Immature natural killer cell (primary cell): Measurements from ENCODE around the gene GIT2. TPM values are rescaled to one million over a fixed set of nuclear protein-coding genes. Genes with fewer than 3 reads are reported as not detected.
"Not testable (repeated sequence)": the region's sequence is repeated elsewhere in the genome, so short reads cannot be mapped to it uniquely, and the experiment has no call there.

Experiments
- DNase-seq, 3 donors: peaks; one replicate each; pipeline ENCODE4 v3.0.0; 2022; ENCODE audit warnings: mixed read lengths in 1 of 3
- H3K27ac Mint-ChIP-seq, 6 donors: one replicate each; pipeline ENCODE4 v1.8.0; 2020; ENCODE audit warnings: mixed read lengths in 6 of 6, mild to moderate bottlenecking in 5 of 6, inconsistent platforms in 4 of 6, moderate library complexity in 3 of 6
- H3K27me3 Mint-ChIP-seq, 3 donors: one replicate each; pipeline ENCODE4 v1.8.0; 2020 to 2021; ENCODE audit warnings: low read depth in 3 of 3, mild to moderate bottlenecking in 3 of 3, mixed read lengths in 3 of 3, moderate library complexity in 3 of 3, inconsistent platforms in 1 of 3
- H3K36me3 Mint-ChIP-seq, 3 donors: one replicate each; pipeline ENCODE4 v1.8.0; 2020; ENCODE audit warnings: mixed read lengths in 3 of 3, inconsistent platforms in 2 of 3, mild to moderate bottlenecking in 2 of 3
- H3K4me1 Mint-ChIP-seq, 2 donors: one replicate each; pipeline ENCODE4 v1.8.0; 2020; ENCODE audit warnings: inconsistent platforms in 2 of 2, mild to moderate bottlenecking in 2 of 2, mixed read lengths in 2 of 2, moderate library complexity in 1 of 2
- H3K4me3 Mint-ChIP-seq, 5 donors: one replicate each; pipeline ENCODE4 v1.8.0; 2020; ENCODE audit warnings: mild to moderate bottlenecking in 5 of 5, mixed read lengths in 5 of 5, inconsistent platforms in 3 of 5, moderate library complexity in 3 of 5
- H3K9me3 Mint-ChIP-seq, 6 donors: one replicate each; pipeline ENCODE4 v1.8.0; 2020; ENCODE audit warnings: mild to moderate bottlenecking in 6 of 6, mixed read lengths in 6 of 6, inconsistent platforms in 4 of 6, moderate library complexity in 3 of 6
- polyA plus RNA-seq, 3 donors: library from polyadenylated mRNA; unstranded; fragments of 300-500 nt; fragmentation: Illumina TruSeq; gene quantifications; one replicate each; pipeline ENCODE4 v1.2.3, GENCODE V29; 2021

The GIT2 gene
- polyA plus RNA-seq, 3 donors from 2014 or later: 54.6 to 100.0 (median 68.7) TPM

DNA sequence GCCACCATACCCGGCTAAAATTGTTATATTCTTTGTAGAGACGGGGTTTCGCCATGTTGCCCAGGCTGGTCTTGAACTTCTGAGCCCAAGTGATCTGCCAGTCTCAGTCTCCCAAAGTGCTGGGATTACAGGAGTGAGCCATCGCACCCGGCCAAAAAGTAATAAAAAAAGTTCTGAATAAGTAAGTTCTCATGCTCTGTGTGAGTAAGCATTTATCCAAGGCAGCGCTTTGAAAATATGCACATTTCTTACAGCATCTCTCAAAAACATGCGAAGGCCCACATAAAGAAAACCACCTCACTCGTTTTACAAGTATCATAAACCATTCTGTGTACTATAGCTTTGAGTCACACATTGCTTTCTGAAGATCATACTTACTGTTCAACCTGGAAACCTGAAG lies 8.6 kb downstream of the GIT2 start:
- Mint-ChIP-seq H3K27me3 (peaks cover 0 to 2% (median 0%) of the 10 kb centered on the region in 3 donors), H3K36me3 (peaks cover 13 to 42% (median 26%) of the 10 kb centered on the region in 3 donors), H3K4me1 (peaks cover 16 to 29% of the 10 kb centered on the region in 2 donors), H3K27ac (no peak overlapping the region), H3K4me3 (no peak overlapping the region), H3K9me3 (no peaks in the 10 kb centered on the region)
- DNase-seq: no peak

- H3K27me3 Mint-ChIP-seq, DNase-seq, H3K9me3 Mint-ChIP-seq, H3K4me3 Mint-ChIP-seq: not testable (repeated sequence)
- peaks cover 21 to 48% (median 29%) of the 10 kb centered on the region in 3 donors for H3K36me3 Mint-ChIP-seq
- H3K4me1 Mint-ChIP-seq: peaks cover 6 to 19% of the 10 kb centered on the region in 2 donors
- H3K27ac Mint-ChIP-seq: peak overlapping the region in 1 of 6 donors; percentile 58
These were observed 9.9 kb downstream of the GIT2 start for GRCh38 chr12:109986236-109986635.

DNA sequence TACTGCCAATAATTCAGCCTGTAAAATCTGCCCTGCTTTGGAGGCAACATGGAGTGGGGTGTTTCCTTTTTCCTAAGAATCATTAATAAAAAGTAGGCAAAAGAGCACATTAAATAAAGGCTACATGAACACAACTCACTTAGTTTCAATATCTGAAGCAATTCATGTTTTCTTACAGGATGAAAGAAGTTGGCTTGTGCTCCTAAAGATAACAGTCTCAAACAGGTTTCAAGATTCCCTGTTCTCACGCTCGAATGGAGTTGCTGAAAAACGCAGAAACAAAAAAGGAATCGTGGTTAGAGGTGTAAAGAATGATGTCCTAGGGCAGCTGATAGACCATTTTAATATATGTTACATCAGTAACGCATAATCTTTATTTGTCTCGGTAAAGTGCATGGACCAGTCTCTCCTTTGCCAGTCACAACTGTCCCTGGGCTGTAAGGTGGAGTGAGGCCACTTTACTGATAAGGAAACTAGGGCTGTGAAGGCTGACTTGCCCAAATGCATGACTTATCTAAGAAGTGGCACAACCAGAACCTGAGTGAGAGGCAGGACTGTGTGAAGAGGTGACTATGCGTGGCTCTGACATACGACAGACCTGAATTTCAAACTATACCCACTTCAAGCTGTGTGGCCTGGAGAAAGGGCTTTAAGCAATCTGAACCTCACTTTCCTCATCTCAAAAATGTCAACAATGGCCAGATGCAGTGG lies 12.6 kb downstream of the GIT2 start:
- peaks cover 0 to 1% (median 0%) of the 10 kb centered on the region in 6 donors for H3K9me3 Mint-ChIP-seq

GRCh38 chr12:109982210-109982609 lies 14.0 kb downstream of the GIT2 start:
- peaks cover 29 to 54% (median 35%) of the 10 kb centered on the region in 3 donors for H3K36me3 Mint-ChIP-seq
- H3K4me3 Mint-ChIP-seq: no peak overlapping the region
- peaks cover 0 to 3% (median 0%) of the 10 kb centered on the region in 6 donors for H3K9me3 Mint-ChIP-seq
- no peak for DNase-seq
- H3K27ac Mint-ChIP-seq: peak overlapping the region in 3 of 6 donors; percentile 4 to 49 (median 39)
- H3K27me3 Mint-ChIP-seq: peaks cover 0 to 3% (median 2%) of the 10 kb centered on the region in 3 donors
- H3K4me1 Mint-ChIP-seq: peaks cover 0 to 5% of the 10 kb centered on the region in 2 donors

More for the DNA sequence above, 12.6 kb downstream of the GIT2 start:
- Mint-ChIP-seq H3K36me3 (peaks cover 25 to 51% (median 32%) of the 10 kb centered on the region in 3 donors), H3K27me3 (peaks cover 0 to 2% (median 2%) of the 10 kb centered on the region in 3 donors), H3K27ac (no peak overlapping the region), H3K4me3 (no peak overlapping the region), H3K4me1 (peaks cover 0 to 5% of the 10 kb centered on the region in 2 donors)
- no peak for DNase-seq

GRCh38 chr12:109981311-109981710 lies 14.9 kb downstream of the GIT2 start:
- Mint-ChIP-seq H3K9me3 (peaks cover 0 to 3% (median 0%) of the 10 kb centered on the region in 6 donors), H3K4me3 (no peak overlapping the region), H3K36me3 (peaks cover 29 to 57% (median 35%) of the 10 kb centered on the region in 3 donors), H3K4me1 (peaks cover 0 to 5% of the 10 kb centered on the region in 2 donors), H3K27ac (no peak overlapping the region), H3K27me3 (peaks cover 0 to 3% (median 2%) of the 10 kb centered on the region in 3 donors)
- no peak for DNase-seq

DNA sequence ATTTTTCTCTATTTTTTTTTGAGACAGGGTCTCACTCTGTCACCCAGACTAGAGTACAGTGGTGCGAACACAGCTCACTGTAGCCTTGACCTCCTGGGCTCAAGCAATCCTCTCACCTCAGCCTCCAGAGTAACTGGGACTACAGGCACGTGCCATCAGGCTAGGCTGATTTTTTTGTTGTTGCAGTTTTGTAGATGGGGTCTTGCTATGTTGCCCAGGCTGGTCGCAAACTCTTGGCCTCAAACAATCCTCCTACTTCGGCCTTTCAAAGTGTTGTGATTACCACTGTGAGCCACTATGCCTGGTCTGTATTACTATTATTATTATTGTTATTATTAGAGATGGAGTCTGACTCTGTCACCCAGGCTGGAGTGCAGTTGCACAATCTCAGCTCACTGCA lies 23.3 kb downstream of the GIT2 start:
- Mint-ChIP-seq H3K27ac (no peak overlapping the region), H3K36me3 (peaks cover 16 to 36% (median 27%) of the 10 kb centered on the region in 3 donors), H3K27me3 (no peaks in the 10 kb centered on the region), H3K4me3 (no peak overlapping the region), H3K9me3 (no peaks in the 10 kb centered on the region), H3K4me1 (peaks cover 0 to 4% of the 10 kb centered on the region in 2 donors)
- no peak for DNase-seq

- Mint-ChIP-seq H3K4me1 (peaks cover 6 to 17% of the 10 kb centered on the region in 2 donors), H3K9me3 (no peaks in the 10 kb centered on the region), H3K27ac (no peak overlapping the region), H3K36me3 (peaks cover 18 to 33% (median 22%) of the 10 kb centered on the region in 3 donors), H3K27me3 (no peaks in the 10 kb centered on the region), H3K4me3 (no peak overlapping the region)
- no peak for DNase-seq
These were observed 27.4 kb downstream of the GIT2 start for GRCh38 chr12:109968801-109969200.

DNA sequence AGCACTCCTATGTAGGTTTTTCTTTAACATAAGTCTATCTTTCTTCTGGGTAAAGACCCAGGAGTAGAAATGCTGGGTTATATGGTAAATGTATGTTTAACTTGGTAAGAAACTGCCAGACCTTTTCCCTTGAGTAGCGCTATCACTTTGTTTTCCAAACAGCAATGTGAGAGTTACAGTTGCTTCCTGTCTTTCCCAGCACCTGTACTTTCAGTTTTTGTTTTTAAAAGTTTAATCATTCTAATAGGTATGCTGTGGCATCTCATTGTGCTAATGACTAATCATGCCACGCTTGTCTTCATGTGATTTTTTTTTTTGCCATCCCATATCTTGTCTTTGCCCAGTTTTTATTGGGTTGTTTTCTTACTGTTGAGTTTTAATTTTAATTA lies 28.1 kb downstream of the GIT2 start:
- Mint-ChIP-seq H3K4me3 (no peak overlapping the region), H3K27me3 (no peaks in the 10 kb centered on the region)

DNA sequence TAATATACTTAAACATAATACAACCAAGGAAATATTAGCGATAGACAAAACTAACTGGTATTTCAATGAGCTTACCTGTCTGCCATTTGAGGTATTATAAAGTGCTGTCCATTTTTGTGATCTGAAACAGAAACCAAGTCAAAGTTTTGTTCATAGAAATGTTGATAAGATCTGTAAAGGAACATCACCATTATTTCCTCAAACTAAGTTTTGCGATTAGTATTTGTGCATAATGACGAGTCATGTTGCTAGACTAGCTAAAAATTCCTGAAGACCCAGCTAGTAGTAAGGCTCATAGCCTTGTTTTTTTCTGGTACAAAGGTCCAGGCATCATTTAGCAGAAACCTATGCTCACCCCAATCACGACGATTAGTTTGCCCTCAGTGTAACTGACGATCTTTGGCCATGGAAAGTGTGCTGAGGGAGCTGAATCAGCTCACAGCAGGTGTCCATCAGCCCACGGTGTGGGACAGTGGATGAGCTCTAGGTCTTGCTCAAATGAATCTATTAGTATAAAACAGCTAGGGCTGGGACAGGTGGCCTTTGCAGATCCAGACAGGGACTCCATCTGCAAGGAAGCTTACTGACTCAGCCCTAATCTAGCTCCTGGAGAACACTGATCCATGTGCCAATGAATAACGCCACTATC lies 28.7 kb downstream of the GIT2 start:
- Mint-ChIP-seq H3K4me1 (peaks cover 9 to 17% of the 10 kb centered on the region in 2 donors), H3K27ac (peak overlapping the region in 4 of 6 donors; percentile 52 to 79 (median 60)), H3K9me3 (no peaks in the 10 kb centered on the region), H3K27me3 (no peaks in the 10 kb centered on the region), H3K4me3 (no peak overlapping the region), H3K36me3 (peaks cover 16 to 33% (median 18%) of the 10 kb centered on the region in 3 donors)
- DNase-seq: no peak

More for the DNA sequence above, 28.1 kb downstream of the GIT2 start:
- Mint-ChIP-seq H3K9me3 (no peaks in the 10 kb centered on the region), H3K36me3 (peaks cover 16 to 32% (median 18%) of the 10 kb centered on the region in 3 donors), H3K27ac (peak overlapping the region in 3 of 6 donors; percentile 32 to 65 (median 46)), H3K4me1 (peaks cover 9 to 17% of the 10 kb centered on the region in 2 donors)
- no peak for DNase-seq

GRCh38 chr12:109966546-109966945 lies 29.6 kb downstream of the GIT2 start:
- Mint-ChIP-seq H3K9me3 (no peaks in the 10 kb centered on the region), H3K4me1 (peaks cover 9 to 17% of the 10 kb centered on the region in 2 donors), H3K36me3 (peaks cover 13 to 36% (median 19%) of the 10 kb centered on the region in 3 donors), H3K27ac (peak overlapping the region in 3 of 6 donors; percentile 12 to 77 (median 30)), H3K4me3 (no peak overlapping the region), H3K27me3 (no peaks in the 10 kb centered on the region)
- DNase-seq: no peak

DNA sequence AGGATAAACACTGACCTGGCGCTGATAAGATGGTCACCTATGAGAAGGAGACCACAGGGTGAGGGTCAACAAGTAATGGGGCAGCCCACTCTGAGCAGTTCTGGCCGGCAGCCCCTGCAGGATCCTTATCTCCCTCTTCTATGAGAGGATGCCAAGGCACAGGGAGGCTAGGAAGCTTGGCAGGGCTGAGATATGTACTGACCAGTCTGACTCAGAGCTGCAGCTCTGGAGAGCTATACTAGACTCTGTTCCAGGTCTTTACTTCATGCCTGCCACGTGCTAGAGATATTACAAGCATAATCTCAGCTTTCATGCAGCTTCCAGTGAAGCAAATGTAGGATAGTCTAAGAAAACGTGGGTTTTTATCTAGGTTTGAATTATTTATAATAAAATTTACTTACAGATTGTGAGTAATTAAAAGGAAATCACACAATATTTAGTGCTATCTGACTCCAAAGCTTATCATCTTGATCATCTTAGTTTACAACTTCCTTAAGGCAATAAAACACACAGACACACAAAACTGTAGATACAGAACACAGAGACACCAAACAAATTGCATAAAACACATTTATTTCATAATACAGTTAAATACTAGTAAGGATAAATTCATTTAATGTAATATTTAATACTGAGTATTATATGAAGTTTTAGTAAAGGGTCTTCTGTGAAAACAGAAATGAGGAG lies 32.3 kb downstream of the GIT2 start:
- Mint-ChIP-seq H3K27me3 (no peaks in the 10 kb centered on the region), H3K9me3 (no peaks in the 10 kb centered on the region), H3K27ac (peak overlapping the region in 2 of 6 donors; percentile 37 to 63), H3K36me3 (peaks cover 17 to 47% (median 31%) of the 10 kb centered on the region in 3 donors), H3K4me3 (no peak overlapping the region), H3K4me1 (peaks cover 9 to 17% of the 10 kb centered on the region in 2 donors)
- DNase-seq: no peak

DNA sequence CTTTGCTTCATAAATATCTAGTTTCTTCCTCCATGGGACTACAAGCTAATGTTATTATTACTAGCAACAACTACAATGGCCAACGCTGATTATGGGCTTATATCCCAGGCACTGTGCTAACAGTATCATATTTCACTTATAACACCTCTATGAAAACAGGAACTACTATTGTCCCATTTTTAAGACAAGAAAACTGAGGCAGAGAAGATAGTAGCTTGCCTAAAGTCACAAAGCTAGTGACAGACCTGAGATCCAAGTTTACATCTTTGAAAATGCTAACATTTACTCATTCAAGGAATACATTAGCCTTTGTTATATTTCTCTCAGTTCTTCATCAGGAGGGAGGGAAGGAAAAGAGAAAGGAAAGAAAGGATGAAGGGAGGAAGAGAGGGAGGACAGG lies 32.8 kb downstream of the GIT2 start:
- no peak for DNase-seq
- Mint-ChIP-seq H3K4me1 (peaks cover 9 to 17% of the 10 kb centered on the region in 2 donors), H3K4me3 (no peak overlapping the region), H3K27ac (peak overlapping the region in 5 of 6 donors; percentile 5 to 63 (median 25)), H3K36me3 (peaks cover 21 to 52% (median 35%) of the 10 kb centered on the region in 3 donors), H3K27me3 (no peaks in the 10 kb centered on the region), H3K9me3 (no peaks in the 10 kb centered on the region)

DNA sequence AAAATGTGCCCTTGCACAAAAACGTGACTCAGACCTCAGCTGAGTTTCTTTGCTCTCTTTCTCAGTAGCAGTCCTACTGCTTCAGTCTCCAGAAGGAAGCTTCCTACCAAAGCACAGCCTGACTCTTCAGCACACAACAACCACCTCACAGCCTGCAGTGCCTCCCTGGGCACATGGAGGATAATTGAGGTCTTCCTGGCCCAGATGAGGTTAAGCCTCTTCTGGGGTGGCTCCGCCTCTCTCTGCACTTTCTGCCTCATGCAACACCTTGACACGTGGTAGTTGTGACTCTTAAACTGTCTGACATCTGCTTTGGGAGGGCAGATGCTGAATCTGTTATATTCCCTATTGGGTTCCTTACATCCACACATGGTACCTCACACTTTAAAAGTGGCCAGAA lies 33.8 kb downstream of the GIT2 start:
- Mint-ChIP-seq H3K27ac (peak overlapping the region in 1 of 6 donors; percentile 39), H3K4me1 (peaks cover 8% of the 10 kb centered on the region in 2 donors), H3K9me3 (no peaks in the 10 kb centered on the region), H3K36me3 (peaks cover 18 to 49% (median 32%) of the 10 kb centered on the region in 3 donors), H3K27me3 (no peaks in the 10 kb centered on the region), H3K4me3 (no peak overlapping the region)
- no peak for DNase-seq
